HG02759 (cell line): ENCODE measurements around the gene SCAMP4.
"Not testable (repeated sequence)": the region's sequence is repeated elsewhere in the genome, so short reads cannot be mapped to it uniquely, and the experiment has no call there.

Source experiments
- ATAC-seq: cut with Tn5 transposase; IDR thresholded peaks from one replicate; pipeline ENCODE4 v1.9.1; 2021; ENCODE audit warnings: mild to moderate bottlenecking, moderate library complexity; ENCODE audit not compliant: unreplicated experiment

The SCAMP4 gene

GRCh38 chr19:1882786-1883692 is 22.2 kb upstream of the SCAMP4 start:
- ATAC-seq: no peak

GRCh38 chr19:1883784-1884183 is 21.4 kb upstream of the SCAMP4 start:
- no peak for ATAC-seq

GRCh38 chr19:1884291-1884718 is 20.9 kb upstream of the SCAMP4 start:
- no peak for ATAC-seq

GRCh38 chr19:1884719-1885334 is 20.4 kb upstream of the SCAMP4 start:
- ATAC-seq: peak; percentile 19

- peak; percentile 89 for ATAC-seq
These were observed 19.6 kb upstream of the SCAMP4 start, which contains the start of gene ABHD17A for GRCh38 chr19:1885398-1886119. Gene ABHD17A, minus strand, starts transcription at chr19:1885496. Its CDS starts 3,930 bp downstream, at chr19:1881566.

- ATAC-seq: not testable (repeated sequence)
These were observed 18.8 kb upstream of the SCAMP4 start for GRCh38 chr19:1886360-1886759.

GRCh38 chr19:1888385-1888784 is 16.8 kb upstream of the SCAMP4 start:
- no peak for ATAC-seq

- ATAC-seq: no peak
These were observed 15.3 kb upstream of the SCAMP4 start for GRCh38 chr19:1889907-1890306.

GRCh38 chr19:1893791-1894190 is 11.4 kb upstream of the SCAMP4 start:
- no peak for ATAC-seq

GRCh38 chr19:1896508-1896907 is 8.7 kb upstream of the SCAMP4 start:
- no peak for ATAC-seq

- ATAC-seq: no peak
These were observed 3.2 kb upstream of the SCAMP4 start for GRCh38 chr19:1901940-1902404.

GRCh38 chr19:1902923-1903322 is 2.3 kb upstream of the SCAMP4 start:
- ATAC-seq: no peak

- ATAC-seq: no peak
These were observed 414 bp upstream of the SCAMP4 start for GRCh38 chr19:1904860-1905109.

- no peak for ATAC-seq
These were observed 720 bp downstream of the SCAMP4 start for GRCh38 chr19:1905863-1906375.

GRCh38 chr19:1906985-1907562 is 1.9 kb downstream of the SCAMP4 start:
- ATAC-seq: no peak

GRCh38 chr19:1907563-1908363 is 2.6 kb downstream of the SCAMP4 start:
- no peak for ATAC-seq

- ATAC-seq: no peak
These were observed 3.1 kb downstream of the SCAMP4 start for GRCh38 chr19:1908364-1908678.

GRCh38 chr19:1909761-1910080 is 4.5 kb downstream of the SCAMP4 start:
- no peak for ATAC-seq

GRCh38 chr19:1910177-1910576 is 5.0 kb downstream of the SCAMP4 start:
- no peak for ATAC-seq

GRCh38 chr19:1911098-1911497 is 5.9 kb downstream of the SCAMP4 start:
- no peak for ATAC-seq

- ATAC-seq: no peak
These were observed 6.8 kb downstream of the SCAMP4 start for GRCh38 chr19:1911995-1912394.
